Measurements from ENCODE around the gene THRAP3. TPM values are rescaled to one million over a fixed set of nuclear protein-coding genes. Genes with fewer than 3 reads are reported as not detected.

The THRAP3 gene
- total and polyA plus RNA-seq, 2 donors (not counting 3 experiments of a cell fraction or from before 2014, with no cell fraction given), result 38.0 to 144 TPM

- intact Hi-C loops (cut with micrococcal nuclease) (no loop called here), dilution Hi-C loops (cut with MboI; ENCODE audit: extremely low pct_ligation_motif_present, low sequenced_read_pairs) (no loop called here)
- no TSS peak for BruUV-seq (replicated peaks)
- H4K20me1 ChIP-seq (replicated peaks; ENCODE audit: control insufficient read depth, extremely low read depth, insufficient read depth, low read length), result no peaks in the 10 kb centered on the region
- CTCF ChIA-PET, result no interaction called here
- no peaks in the 10 kb centered on the region for H3K9me3 ChIP-seq (replicated peaks; ENCODE audit: control insufficient read depth, insufficient read depth, low read length)
- H2AFZ ChIP-seq (ENCODE audit: low read depth, low read length), result peak overlapping the region; percentile 41
- no peaks in the 10 kb centered on the region for H3K36me3 ChIP-seq (ENCODE audit: control insufficient read depth in 2 of 2, extremely low read depth in 1 of 2, insufficient read depth in 2 of 2, low read length in 2 of 2)
- H3K79me2 ChIP-seq (ENCODE audit: control insufficient read depth, insufficient read depth, low read length), result no peaks in the 10 kb centered on the region
- H3K27me3 ChIP-seq (ENCODE audit: control insufficient read depth in 2 of 2, insufficient read depth in 2 of 2, low read length in 2 of 2), result no peaks in the 10 kb centered on the region
- no peak for TF ChIP-seq POLR2A (IDR thresholded peaks at IDR 0.05; ENCODE audit: low read depth, low read length)
- no peak for TF ChIP-seq MYC (IDR thresholded peaks at IDR 0.05; ENCODE audit: low read depth, low read length)
- TF ChIP-seq FOS (IDR thresholded peaks at IDR 0.05; ENCODE audit: borderline replicate concordance, insufficient read depth, low read length), result no peak
- no peak for TF ChIP-seq POLR2AphosphoS5 (IDR thresholded peaks at IDR 0.05; ENCODE audit: insufficient read depth, low read depth, low read length)
- no peak for TF ChIP-seq JUN (IDR thresholded peaks at IDR 0.05; ENCODE audit: borderline replicate concordance, insufficient read depth, insufficient read length, low read depth)
- TF ChIP-seq, protein P1, sequence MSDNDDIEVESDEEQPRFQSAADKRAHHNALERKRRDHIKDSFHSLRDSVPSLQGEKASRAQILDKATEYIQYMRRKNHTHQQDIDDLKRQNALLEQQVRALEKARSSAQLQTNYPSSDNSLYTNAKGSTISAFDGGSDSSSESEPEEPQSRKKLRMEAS (IDR thresholded peaks at IDR 0.05; ENCODE audit: insufficient read depth, insufficient read length), result no peak
- no peak for TF ChIP-seq CTCF (IDR thresholded peaks at IDR 0.05; ENCODE audit: extremely low read depth in 1 of 2, insufficient read depth in 1 of 2, low read depth in 1 of 2, low read length in 2 of 2)
- TF ChIP-seq EZH2 (IDR thresholded peaks at IDR 0.05; ENCODE audit: borderline replicate concordance, low read depth, low read length, severe bottlenecking), result no peak
- no peak for TF ChIP-seq GATA2 (IDR thresholded peaks at IDR 0.05; ENCODE audit: insufficient read depth, insufficient read length, low read depth, low read length)
- no peak overlapping the region for H3K9ac ChIP-seq (replicated peaks; ENCODE audit: extremely low read depth, insufficient read depth, low read length)
- no peaks in the 10 kb centered on the region for H3K4me1 ChIP-seq (ENCODE audit: control insufficient read depth, extremely low read depth, insufficient read depth, low read length)
- H3K27ac ChIP-seq (ENCODE audit: insufficient read depth, low read depth, low read length), result no peak overlapping the region
- no peak for DNase-seq (ENCODE audit: low read depth, low spot score)
- no peak overlapping the region for H3K4me3 ChIP-seq (replicated peaks in 1 of 3; ENCODE audit: insufficient read depth in 1 of 3, low read depth in 1 of 3, low read length in 3 of 3)
- no peak overlapping the region for H3K4me2 ChIP-seq (ENCODE audit: insufficient read depth, low read length)
- POLR2A ChIA-PET, result no interaction called here
- H3K9me1 ChIP-seq (replicated peaks; ENCODE audit: control insufficient read depth, extremely low read depth, insufficient read depth, low read length), result no peaks in the 10 kb centered on the region
- no peak for FAIRE-seq
These were observed 11.5 kb upstream of the THRAP3 start for GRCh38 chr1:36212782-36213181.
